ENCODE data around the gene ANKS1B.

ANKS1B gene

DNA sequence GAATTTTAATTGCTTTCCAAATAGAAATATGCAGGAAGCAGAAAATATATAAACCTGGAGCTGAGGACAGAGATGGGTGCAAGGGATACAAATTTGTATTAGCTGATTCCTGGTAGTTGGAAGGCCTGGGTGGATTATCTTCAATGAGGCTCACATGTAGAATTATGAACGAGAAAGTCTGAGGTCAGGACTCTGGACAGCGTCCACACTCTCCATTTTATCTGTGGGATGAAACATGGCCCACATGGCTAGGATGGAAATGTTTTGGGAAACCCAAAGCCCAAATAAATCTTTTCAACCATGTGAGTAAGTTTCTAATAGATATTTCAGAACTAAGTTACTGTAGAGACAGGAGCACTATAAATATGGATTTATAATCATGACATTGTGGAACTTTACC is 1083.5 kb downstream of the ANKS1B start:
- no peak for DNase-seq

- DNase-seq = no peak
These were observed 1087.8 kb downstream of the ANKS1B start for GRCh38 chr12:98896938-98897337.

- no peak for DNase-seq
These were observed 1089.6 kb downstream of the ANKS1B start for GRCh38 chr12:98895086-98895651.

GRCh38 chr12:98894412-98895085 is 1090.2 kb downstream of the ANKS1B start:
- DNase-seq = no peak

DNA sequence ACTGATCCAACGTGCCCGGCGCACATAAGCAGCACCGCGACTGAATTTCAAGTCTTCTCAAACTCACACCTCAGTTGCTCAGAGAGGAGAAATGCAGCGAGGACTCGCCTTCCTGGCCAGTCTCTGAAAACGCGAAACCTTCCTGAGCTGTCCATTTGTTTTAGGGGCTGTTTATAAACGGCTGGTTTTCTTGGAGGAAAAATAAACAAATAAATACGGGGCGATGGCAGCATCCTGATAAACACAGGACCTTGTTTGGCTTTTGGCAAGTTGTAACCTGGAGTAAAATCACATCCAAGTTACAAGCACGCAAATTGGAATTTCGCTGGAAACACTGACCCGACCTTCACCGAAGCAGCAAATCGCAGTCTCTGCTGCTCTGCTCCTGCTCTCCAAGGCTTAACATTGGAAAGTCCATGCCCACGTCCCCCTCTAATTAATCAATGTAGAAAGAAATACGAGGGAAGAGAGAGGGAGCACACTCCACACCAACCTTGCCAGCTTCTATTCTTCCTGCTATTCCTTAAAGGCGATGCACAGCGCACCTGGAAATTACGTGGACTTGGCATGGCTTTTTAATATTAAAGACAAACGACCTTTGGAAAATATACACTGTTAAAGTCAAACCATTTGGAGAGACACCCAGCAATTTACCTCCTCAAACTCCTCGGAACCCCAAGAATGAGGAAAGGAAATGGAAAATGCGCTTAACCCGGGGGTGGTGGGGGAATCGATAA is 1090.9 kb downstream of the ANKS1B start:
- no peak for DNase-seq

DNA sequence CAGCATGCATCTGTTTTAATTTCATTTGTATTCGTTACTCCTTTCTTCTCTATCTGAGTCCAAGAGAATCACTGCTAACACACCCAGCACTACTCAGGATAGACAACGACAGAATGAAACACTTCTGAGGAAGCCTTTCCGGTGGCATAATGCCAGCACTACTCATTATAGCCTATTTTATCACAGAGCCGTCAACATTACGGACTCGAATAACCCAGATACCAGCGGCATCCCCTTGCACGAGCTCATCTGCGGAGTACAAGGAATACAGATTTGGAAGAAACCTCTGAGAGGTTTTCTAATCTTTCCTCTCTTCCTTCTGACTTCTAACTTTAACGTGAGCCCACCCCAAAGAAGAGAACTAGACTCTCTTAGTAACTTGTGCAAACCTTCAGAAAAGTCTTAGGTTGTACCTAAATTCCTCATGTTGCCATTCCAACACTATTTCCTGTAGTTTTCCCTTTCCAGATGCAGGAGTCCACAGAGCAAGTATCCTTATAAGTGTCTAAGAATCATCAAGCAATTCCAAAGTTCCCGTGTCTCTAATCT is 1091.5 kb downstream of the ANKS1B start:
- DNase-seq = no peak

DNA sequence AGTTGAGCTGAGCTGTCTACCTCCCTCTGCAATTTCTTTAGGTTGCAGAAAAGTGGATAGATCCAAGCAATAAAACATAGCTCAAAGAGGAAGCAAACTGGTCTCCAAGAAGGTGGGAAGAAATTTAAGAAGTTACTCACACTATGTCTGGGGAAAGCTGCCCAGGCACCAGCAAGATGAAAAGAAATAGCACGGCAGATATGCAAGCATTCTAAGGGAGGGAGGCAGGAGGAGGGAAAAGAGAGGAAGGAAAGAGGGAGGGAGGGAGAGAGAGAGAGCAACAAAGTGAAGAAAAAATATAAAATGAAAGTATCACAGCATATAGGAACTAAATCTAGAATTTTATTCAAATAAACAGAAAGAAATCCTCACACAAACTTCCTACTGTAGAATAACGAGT is 1099.0 kb downstream of the ANKS1B start:
- no peak for DNase-seq

DNA sequence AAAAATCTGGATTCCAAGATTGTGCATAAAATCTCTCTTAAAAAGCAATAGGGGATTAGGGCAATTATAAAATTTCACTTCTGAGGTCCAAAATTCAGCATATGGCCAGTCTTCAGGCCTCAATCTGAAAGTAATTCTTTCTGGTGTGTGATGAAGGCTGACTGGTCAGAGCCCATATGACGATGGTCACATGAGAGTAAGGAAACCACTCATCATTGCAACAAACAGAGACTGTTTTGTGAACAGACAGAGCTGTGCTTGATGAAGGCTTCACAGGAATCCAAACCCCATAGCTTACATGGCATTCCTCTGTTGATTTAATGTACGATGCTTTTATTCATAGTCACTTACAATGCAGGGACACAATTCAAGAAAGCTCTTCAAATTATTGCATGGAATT is 1101.5 kb downstream of the ANKS1B start:
- DNase-seq = no peak

GRCh38 chr12:98882526-98882925 is 1102.2 kb downstream of the ANKS1B start:
- no peak for DNase-seq

- DNase-seq = no peak
These were observed 1111.0 kb downstream of the ANKS1B start for GRCh38 chr12:98873776-98874175.

DNA sequence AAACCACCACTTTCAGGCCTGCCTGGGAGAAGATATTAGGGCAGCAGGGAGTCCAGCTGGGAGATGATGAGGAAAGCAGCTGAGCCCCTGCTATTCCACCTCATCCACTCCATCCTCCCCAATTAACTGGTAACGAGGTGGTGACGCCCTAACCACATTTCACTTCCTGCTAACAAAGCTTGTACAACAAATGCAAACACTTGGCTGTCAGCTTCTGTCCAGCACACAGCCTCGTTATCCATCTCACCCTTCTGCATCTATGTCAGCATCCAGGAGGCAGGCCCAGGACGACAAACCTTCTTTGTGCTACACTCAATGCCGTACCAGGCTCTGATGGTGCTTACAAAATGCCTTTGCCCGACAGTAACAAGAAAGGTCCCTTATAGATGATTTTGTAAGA is 1114.2 kb downstream of the ANKS1B start:
- no peak for DNase-seq

DNA sequence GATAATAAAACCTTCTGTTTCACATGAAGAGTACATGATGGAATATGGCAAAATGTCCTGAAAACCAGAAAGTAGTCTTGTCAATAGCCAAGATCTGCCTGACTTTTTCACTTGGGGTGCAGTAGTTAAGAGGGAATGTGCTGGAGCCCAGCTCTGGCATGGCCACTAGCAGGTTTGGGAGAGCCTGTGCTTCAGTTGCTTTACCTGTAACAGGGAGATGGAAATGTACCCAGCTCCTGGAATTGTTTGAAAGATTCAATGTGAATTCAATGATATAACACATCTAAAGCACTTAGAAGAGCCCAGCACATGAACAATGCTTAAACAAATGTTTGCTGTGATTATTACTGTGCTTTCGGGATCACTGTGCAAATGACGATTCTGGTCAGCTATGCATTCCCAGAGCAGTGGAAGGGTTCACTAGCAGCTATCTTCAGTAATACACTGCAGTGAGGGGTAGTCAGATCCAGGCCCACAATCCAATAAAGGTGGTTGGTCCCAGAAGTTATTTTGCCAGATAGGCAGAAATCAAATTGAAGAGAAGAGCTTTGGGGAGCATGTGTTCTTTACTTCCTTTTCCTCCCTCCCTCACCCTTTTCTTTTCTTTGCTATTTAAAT is 1114.7 kb downstream of the ANKS1B start:
- DNase-seq = no peak

- no peak for DNase-seq
These were observed 1116.2 kb downstream of the ANKS1B start for GRCh38 chr12:98868538-98868937.

GRCh38 chr12:98868076-98868475 is 1116.7 kb downstream of the ANKS1B start:
- DNase-seq = no peak

GRCh38 chr12:98864363-98864762 is 1120.4 kb downstream of the ANKS1B start:
- no peak for DNase-seq

DNA sequence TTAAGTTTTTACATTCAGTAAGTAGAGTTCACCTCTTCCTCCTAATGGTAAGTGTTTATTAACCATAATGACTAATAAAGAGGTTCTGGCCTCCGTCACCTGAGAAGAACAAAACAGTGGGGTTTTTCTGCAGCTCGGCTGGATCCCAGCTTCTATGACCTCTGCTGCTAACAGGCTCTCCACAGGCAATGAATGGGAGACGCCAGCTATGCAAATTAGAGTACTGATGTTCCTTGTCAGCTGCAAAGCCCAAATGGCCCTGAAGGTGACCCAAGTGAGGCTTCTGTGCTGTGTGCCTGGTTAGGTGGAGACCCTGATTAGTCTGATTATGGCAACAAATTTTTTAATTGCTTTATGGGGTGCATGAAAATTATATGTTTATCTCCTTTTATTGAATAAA is 1121.6 kb downstream of the ANKS1B start:
- no peak for DNase-seq

- DNase-seq = no peak
These were observed 1123.5 kb downstream of the ANKS1B start for GRCh38 chr12:98861251-98861650.

DNA sequence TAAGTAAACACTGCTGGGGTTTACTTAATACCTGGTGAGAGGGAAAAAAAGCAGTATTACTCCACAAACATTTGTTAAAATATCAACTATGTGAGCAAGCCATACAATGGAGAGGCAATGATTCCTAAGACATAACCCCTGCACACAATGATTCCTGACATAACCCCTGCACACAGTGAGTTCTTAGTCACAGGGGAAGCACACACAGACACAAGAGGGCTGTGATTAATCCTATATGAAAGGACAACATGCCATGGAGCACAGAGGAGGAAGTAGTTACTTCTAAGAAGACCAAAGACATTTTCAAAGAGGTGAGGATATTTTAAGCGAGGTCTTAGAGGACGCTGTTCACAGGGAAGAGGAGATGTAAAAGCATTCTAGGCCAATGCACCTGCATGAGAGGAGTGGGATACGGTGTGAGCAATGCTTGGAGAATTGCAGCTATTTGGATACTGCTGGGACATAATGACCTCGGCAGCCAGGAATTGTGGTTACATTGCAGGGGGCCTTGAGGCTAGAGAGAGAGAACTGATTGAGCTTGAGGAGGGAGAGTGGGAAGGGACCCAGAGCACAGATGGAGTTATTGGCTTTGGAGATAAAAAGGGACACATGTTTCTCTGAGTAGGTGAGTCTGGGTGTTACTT is 1127.7 kb downstream of the ANKS1B start:
- DNase-seq = no peak

- DNase-seq = no peak
These were observed 1132.6 kb downstream of the ANKS1B start for GRCh38 chr12:98852181-98852580.

DNA sequence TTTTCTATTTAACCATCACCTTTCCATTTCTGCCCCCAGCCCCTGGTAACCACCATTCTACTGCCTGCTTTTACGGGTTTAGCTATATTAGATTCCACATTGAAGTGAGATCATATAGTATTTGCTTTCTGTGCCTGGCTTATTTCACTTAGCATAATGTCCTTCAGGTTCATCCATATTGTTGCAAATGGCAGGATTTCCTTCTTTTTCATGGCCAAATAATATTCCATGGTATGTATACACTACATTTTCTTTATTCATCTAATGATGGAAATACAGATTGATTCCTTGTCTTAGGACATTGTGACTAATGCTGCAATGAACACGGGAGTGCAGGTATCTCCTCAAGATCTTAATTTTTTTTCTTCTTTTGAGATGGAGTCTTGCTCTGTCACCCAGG is 1137.5 kb downstream of the ANKS1B start:
- DNase-seq = no peak

DNA sequence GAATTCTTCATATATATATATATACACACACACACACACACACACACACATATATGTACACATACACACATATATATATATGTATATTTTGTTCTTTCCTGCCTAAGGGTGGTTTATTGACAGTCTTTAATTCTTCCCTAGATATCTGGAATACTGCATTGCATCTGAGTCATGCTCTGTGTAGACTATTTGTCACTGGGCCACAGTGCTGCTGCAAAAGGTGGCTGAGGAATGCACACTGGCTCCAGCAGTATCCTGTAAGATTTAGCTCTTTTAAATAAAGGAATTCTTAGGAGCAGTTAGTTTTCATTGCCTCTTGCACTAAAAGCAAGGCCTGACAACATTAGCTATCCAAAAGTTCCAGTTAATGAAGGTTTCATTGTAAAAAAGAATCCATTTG is 1138.8 kb downstream of the ANKS1B start:
- no peak for DNase-seq

DNA sequence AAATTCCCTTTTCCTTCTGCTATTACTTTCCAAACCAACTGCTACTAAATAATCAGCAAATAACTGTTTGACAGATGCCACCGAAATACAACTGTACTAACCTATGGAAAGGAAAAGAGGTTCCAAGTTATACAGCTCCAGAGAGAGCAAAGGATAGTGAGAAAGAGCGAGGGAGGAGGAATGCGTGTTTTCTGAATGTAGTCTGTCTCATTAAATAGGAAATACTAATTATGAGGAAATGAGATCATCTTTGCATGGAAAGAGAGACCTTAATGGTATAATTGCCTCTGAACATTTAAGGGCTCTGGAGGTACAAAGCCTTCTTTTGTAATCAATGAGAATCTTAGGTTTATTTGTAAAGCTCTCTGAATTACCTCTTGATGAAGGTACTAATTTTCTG is 1144.4 kb downstream of the ANKS1B start:
- DNase-seq = no peak

DNA sequence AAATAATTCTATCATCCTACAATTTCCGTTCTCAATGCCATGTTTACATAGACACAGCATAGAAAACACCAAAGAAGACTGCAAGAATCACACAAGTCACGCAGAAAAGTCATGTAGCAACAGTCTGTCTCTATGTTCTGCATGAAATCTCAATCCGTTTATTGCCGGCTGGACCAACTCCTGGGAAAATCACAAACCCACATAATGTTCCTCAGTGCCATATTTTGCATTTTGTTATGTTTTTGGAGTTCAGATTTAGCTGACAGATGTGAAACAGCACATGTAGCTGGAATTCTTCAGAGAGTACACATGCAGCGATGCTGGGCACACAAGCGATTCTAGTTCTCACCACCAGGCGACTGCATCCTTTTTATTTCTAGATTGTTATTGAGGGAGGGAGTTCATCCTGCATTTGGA is 1146.5 kb downstream of the ANKS1B start:
- no peak for DNase-seq

All from cerebellar nuclear complex (tissue), 1 donor.